ENCODE results near the gene NHEJ1.

NHEJ1 gene

GRCh38 chr2:219182331-219183150 lies 21.9 kb upstream of the NHEJ1 start:
- DNase-seq = peak; percentile 63 to 65

- no peak for DNase-seq
Observed at GRCh38 chr2:219181531-219181930, 20.9 kb upstream of the NHEJ1 start.

- DNase-seq = no peak
Observed at GRCh38 chr2:219180961-219181360, 20.3 kb upstream of the NHEJ1 start.

GRCh38 chr2:219179601-219180465 lies 19.2 kb upstream of the NHEJ1 start:
- no peak for DNase-seq

GRCh38 chr2:219178377-219179175 lies 18.0 kb upstream of the NHEJ1 start:
- DNase-seq = peak in 1 of 2 donors; percentile 36

GRCh38 chr2:219177552-219178376 lies 17.1 kb upstream of the NHEJ1 start, which contains the start of gene RETREG2:
Gene RETREG2, plus strand, starts transcription at chr2:219178275. Its CDS starts 78 bp downstream, at chr2:219178353.
- peak; percentile 86 to 95 for DNase-seq

- peak; percentile 82 to 91 for DNase-seq
Observed at GRCh38 chr2:219176818-219177551, 16.4 kb upstream of the NHEJ1 start, which contains the start of gene CNPPD1. Gene CNPPD1, minus strand, starts transcription at chr2:219176925. Its CDS starts 97 bp downstream, at chr2:219176828.

GRCh38 chr2:219175928-219176817 lies 15.6 kb upstream of the NHEJ1 start:
- peak; percentile 19 to 51 for DNase-seq

- DNase-seq = no peak
Observed at GRCh38 chr2:219175486-219175885, 14.9 kb upstream of the NHEJ1 start.

- no peak for DNase-seq
Observed at GRCh38 chr2:219174801-219175200, 14.2 kb upstream of the NHEJ1 start.

- DNase-seq = no peak
Observed at GRCh38 chr2:219174146-219174545, 13.5 kb upstream of the NHEJ1 start.

- no peak for DNase-seq
Observed at GRCh38 chr2:219173176-219173575, 12.6 kb upstream of the NHEJ1 start.

- no peak for DNase-seq
Observed at GRCh38 chr2:219172231-219173154, 11.9 kb upstream of the NHEJ1 start.

GRCh38 chr2:219171231-219171651 lies 10.6 kb upstream of the NHEJ1 start:
- DNase-seq = peak; percentile 49 to 60

GRCh38 chr2:219169930-219170654 lies 9.5 kb upstream of the NHEJ1 start, which contains the start of gene SLC23A3:
Gene SLC23A3, minus strand, starts transcription at chr2:219170029. Its CDS starts 45 bp downstream, at chr2:219169984.
- DNase-seq = no peak

GRCh38 chr2:219168932-219169331 lies 8.3 kb upstream of the NHEJ1 start:
- no peak for DNase-seq

GRCh38 chr2:219168526-219168925 lies 7.9 kb upstream of the NHEJ1 start:
- DNase-seq = peak in 1 of 2 donors; percentile 11

- no peak for DNase-seq
Observed at GRCh38 chr2:219167997-219168396, 7.4 kb upstream of the NHEJ1 start.
